DOHH2 (cell line): Measurements from ENCODE around the gene RANBP10.

Source experiments
- EZH2phosphoT487 ChIP-seq: fragments of 200-600 bp; sonication (generic); IDR thresholded peaks from 2 replicates; pipeline ENCODE4 v1.6.1; 2017; ENCODE audit warnings: borderline replicate concordance, mild to moderate bottlenecking, antibody characterized with exemption, low read length, moderate library complexity, mixed read lengths
- TF ChIP-seq, protein P1 (sequence below): fragments of 200-600 bp; sonication (generic); IDR thresholded peaks from one replicate; pipeline ENCODE4 v1.5.1; 2014; ENCODE audit warnings: antibody characterized with exemption, mild to moderate bottlenecking, low read depth, low read length; ENCODE audit not compliant: poor library complexity, severe bottlenecking

DNA sequence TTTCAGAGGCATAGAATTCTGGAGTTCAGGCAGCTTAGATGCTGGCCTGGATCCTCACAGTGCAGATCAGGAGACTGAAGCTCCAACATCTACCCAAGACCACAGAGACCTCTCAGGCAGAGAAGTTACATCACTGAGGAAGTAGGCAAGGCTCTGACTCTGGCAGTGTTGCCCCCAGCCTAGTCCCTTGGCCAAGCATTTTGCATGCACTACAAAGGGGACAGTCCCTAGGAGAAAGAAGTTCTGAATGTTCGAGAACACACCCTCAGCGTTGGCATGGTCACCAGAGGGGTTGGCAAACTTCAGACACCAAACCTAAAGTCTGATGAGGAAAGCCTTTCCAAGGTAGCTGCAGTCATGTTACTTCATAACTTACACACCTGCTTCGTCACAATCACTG is 2.5 kb downstream of the RANBP10 start:
- TF ChIP-seq, protein P1, sequence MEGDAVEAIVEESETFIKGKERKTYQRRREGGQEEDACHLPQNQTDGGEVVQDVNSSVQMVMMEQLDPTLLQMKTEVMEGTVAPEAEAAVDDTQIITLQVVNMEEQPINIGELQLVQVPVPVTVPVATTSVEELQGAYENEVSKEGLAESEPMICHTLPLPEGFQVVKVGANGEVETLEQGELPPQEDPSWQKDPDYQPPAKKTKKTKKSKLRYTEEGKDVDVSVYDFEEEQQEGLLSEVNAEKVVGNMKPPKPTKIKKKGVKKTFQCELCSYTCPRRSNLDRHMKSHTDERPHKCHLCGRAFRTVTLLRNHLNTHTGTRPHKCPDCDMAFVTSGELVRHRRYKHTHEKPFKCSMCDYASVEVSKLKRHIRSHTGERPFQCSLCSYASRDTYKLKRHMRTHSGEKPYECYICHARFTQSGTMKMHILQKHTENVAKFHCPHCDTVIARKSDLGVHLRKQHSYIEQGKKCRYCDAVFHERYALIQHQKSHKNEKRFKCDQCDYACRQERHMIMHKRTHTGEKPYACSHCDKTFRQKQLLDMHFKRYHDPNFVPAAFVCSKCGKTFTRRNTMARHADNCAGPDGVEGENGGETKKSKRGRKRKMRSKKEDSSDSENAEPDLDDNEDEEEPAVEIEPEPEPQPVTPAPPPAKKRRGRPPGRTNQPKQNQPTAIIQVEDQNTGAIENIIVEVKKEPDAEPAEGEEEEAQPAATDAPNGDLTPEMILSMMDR, result no peak
- no peak for TF ChIP-seq EZH2phosphoT487
